ELR (cell line): Measurements from ENCODE around the gene UPK2.

Experiments
- DNase-seq: peaks from one replicate; pipeline ENCODE4 v3.0.0-alpha.2; 2015; ENCODE audit warnings: low read depth

UPK2 gene

GRCh38 chr11:118917481-118918127 is 38.5 kb upstream of the UPK2 start:
- peak; percentile 89 for DNase-seq

GRCh38 chr11:118918128-118918685 is 37.9 kb upstream of the UPK2 start:
- DNase-seq, result peak; percentile 85

- peak; percentile 24 for DNase-seq
Observed at GRCh38 chr11:118918686-118919280, 37.3 kb upstream of the UPK2 start.

- DNase-seq, result peak; percentile 76
Observed at GRCh38 chr11:118921121-118921928, 34.8 kb upstream of the UPK2 start.

- DNase-seq, result peak; percentile 60
Observed at GRCh38 chr11:118921929-118922744, 34.0 kb upstream of the UPK2 start.

GRCh38 chr11:118922745-118923627 is 33.1 kb upstream of the UPK2 start:
- DNase-seq, result no peak

GRCh38 chr11:118923721-118924587 is 32.1 kb upstream of the UPK2 start:
- peak; percentile 38 for DNase-seq

GRCh38 chr11:118924591-118925585 is 31.2 kb upstream of the UPK2 start:
- DNase-seq, result peak; percentile 63

GRCh38 chr11:118927554-118928100 is 28.5 kb upstream of the UPK2 start:
- DNase-seq, result no peak

- DNase-seq, result peak; percentile 95
Observed at GRCh38 chr11:118928101-118928869, 27.8 kb upstream of the UPK2 start.

- peak; percentile 62 for DNase-seq
Observed at GRCh38 chr11:118928870-118929500, 27.1 kb upstream of the UPK2 start.

GRCh38 chr11:118929501-118930093 is 26.5 kb upstream of the UPK2 start:
- peak; percentile 81 for DNase-seq

GRCh38 chr11:118930094-118930712 is 25.9 kb upstream of the UPK2 start:
- DNase-seq, result peak; percentile 81

- DNase-seq, result no peak
Observed at GRCh38 chr11:118931571-118931970, 24.5 kb upstream of the UPK2 start.

GRCh38 chr11:118933486-118933885 is 22.6 kb upstream of the UPK2 start:
- no peak for DNase-seq

GRCh38 chr11:118935376-118935775 is 20.7 kb upstream of the UPK2 start:
- no peak for DNase-seq
